HCT116 (cell line): Measurements from ENCODE around the gene INPP5F. TPM values are rescaled to one million over a fixed set of nuclear protein-coding genes. Genes with fewer than 3 reads are reported as not detected.

ENCODE experiments used
- ATAC-seq: fragments of 200-7000 bp; cut with Tn5 transposase; 2 replicates; pipeline ENCODE4 v1.9.1; 2020; ENCODE audit warnings: mild to moderate bottlenecking, moderate library complexity
- BruUV-seq: library from RNA; stranded (reverse); fragments of 400-500 nt; replicated peaks from 2 replicates; lab custom pipeline; 2021; lab: Mats Ljungman, UMichigan
- CTCF ChIA-PET: fragments of 300-600 bp; sonication (Branson Sonifier 250); formaldehyde crosslinking; loops from one replicate; lab custom pipeline; 2021; ENCODE audit warnings: antibody characterized with exemption; lab: Charles Lee
- POLR2A ChIA-PET: fragments of 300-600, 350-600 bp; sonication (Branson Sonifier 250); formaldehyde crosslinking; loops from one replicate; lab custom pipeline; 2021; ENCODE audit warnings: antibody characterized with exemption; lab: Charles Lee
- RAD21 ChIA-PET, 2 experiments: fragments of 300-600 bp; sonication (Branson Sonifier 250); formaldehyde crosslinking; loops; one replicate each; lab custom pipeline; 2023; ENCODE audit warnings: low total read pairs in 2 of 2; ENCODE audit not compliant: uncharacterized antibody in 2 of 2, unreplicated experiment in 2 of 2, low non-redundant PET in 1 of 2; lab: Charles Lee
- DNase-seq: peaks from one replicate; pipeline ENCODE4 v3.0.0-alpha.2; 2010; ENCODE audit warnings: low read depth, low spot score
- H2AFZ ChIP-seq: fragments of 200-600 bp; shearing (Covaris generic), sonication (generic); 2 replicates; pipeline ENCODE4 v1.6.1; 2017; ENCODE audit warnings: low read depth, mixed run types, mixed read lengths, antibody characterized with exemption, low read length; ENCODE audit not compliant: poor library complexity, severe bottlenecking
- H3K27ac ChIP-seq: 2 replicates; pipeline ENCODE4 v1.5.1; 2012; ENCODE audit warnings: low read depth, low read length
- H3K27me3 ChIP-seq: fragments of 200-600 bp; sonication (generic); 2 replicates; pipeline ENCODE4 v1.6.1; 2016; ENCODE audit warnings: mixed run types, low read length, mixed read lengths; ENCODE audit not compliant: insufficient read depth
- H3K36me3 ChIP-seq, 2 experiments: fragments of 200-500 bp in 1 of 2; fragments of 200-600 bp in 1 of 2; sonication (Bioruptor generic) in 1 of 2; sonication (generic) in 1 of 2; 2 replicates each; pipeline versions ENCODE4 v1.5.1 to v1.6.1; 2014 to 2016; ENCODE audit warnings: low read length in 2 of 2, inconsistent platforms in 1 of 2, mixed read lengths in 1 of 2, mixed run types in 1 of 2; ENCODE audit not compliant: insufficient read depth in 2 of 2, control insufficient read depth in 1 of 2
- H3K4me1 ChIP-seq, 2 experiments: fragments of 200-600 bp in 1 of 2; sonication (generic) in 1 of 2; 2 replicates each; pipeline versions ENCODE4 v1.5.1 to v1.6.1; 2012 to 2017; ENCODE audit warnings: low read length in 2 of 2, inconsistent platforms in 1 of 2, mild to moderate bottlenecking in 1 of 2, mixed read lengths in 1 of 2, mixed run types in 1 of 2, moderate library complexity in 1 of 2; ENCODE audit not compliant: insufficient read depth in 2 of 2, control insufficient read depth in 1 of 2
- H3K4me2 ChIP-seq: fragments of 200-600 bp; sonication (generic); 2 replicates; pipeline ENCODE4 v1.6.1; 2017; ENCODE audit warnings: mixed run types, low read length, mixed read lengths
- H3K4me3 ChIP-seq, 2 experiments: fragments of 200-600 bp in 1 of 2; sonication (generic) in 1 of 2; replicated peaks in 1 of 2; 2 replicates each; pipeline ENCODE4 v1.5.1; 2011 to 2016; ENCODE audit warnings: low read length in 2 of 2, control low read depth in 1 of 2, low read depth in 1 of 2, mild to moderate bottlenecking in 1 of 2, mixed read lengths in 1 of 2, mixed run types in 1 of 2
- H3K79me2 ChIP-seq: fragments of 200-600 bp; sonication (generic); 2 replicates; pipeline ENCODE4 v1.6.1; 2017; ENCODE audit warnings: mild to moderate bottlenecking, mixed run types, low read length, moderate library complexity, mixed read lengths; ENCODE audit not compliant: insufficient read depth
- H3K9ac ChIP-seq: fragments of 200-600 bp; sonication (generic); 2 replicates; pipeline ENCODE4 v1.6.1; 2016; ENCODE audit warnings: low read length, mixed read lengths
- H3K9me2 ChIP-seq: fragments of 200-600 bp; sonication (generic), shearing (Covaris generic); 2 replicates; pipeline ENCODE4 v1.6.1; 2017; ENCODE audit warnings: mixed run types, mild to moderate bottlenecking, moderate library complexity; ENCODE audit not compliant: insufficient read depth
- H3K9me3 ChIP-seq, 2 experiments: fragments of 200-500 bp in 1 of 2; fragments of 200-600 bp in 1 of 2; sonication (Bioruptor generic) in 1 of 2; sonication (generic) in 1 of 2; 2 replicates each; pipeline ENCODE4 v1.6.1; 2014 to 2017; ENCODE audit warnings: low read length in 2 of 2, mixed read lengths in 2 of 2, inconsistent platforms in 1 of 2, low read depth in 1 of 2, mild to moderate bottlenecking in 1 of 2, mixed run types in 1 of 2, moderate library complexity in 1 of 2; ENCODE audit not compliant: control insufficient read depth in 1 of 2, insufficient read depth in 1 of 2
- H4K20me1 ChIP-seq: fragments of 200-600 bp; sonication (generic), shearing (Covaris generic); 2 replicates; pipeline ENCODE4 v1.6.1; 2017; ENCODE audit warnings: mixed run types, mild to moderate bottlenecking, moderate library complexity; ENCODE audit not compliant: insufficient read depth
- CBX3 ChIP-seq: IDR thresholded peaks from 2 replicates; pipeline ENCODE4 v1.6.1; 2012; ENCODE audit warnings: low read depth
- CEBPB ChIP-seq: IDR thresholded peaks from 2 replicates; pipeline ENCODE4 v1.6.1; 2012; ENCODE audit warnings: low read depth
- EGR1 ChIP-seq: IDR thresholded peaks from 2 replicates; pipeline ENCODE4 v1.6.1; 2012; ENCODE audit warnings: low read depth
- ELF1 ChIP-seq: IDR thresholded peaks from 2 replicates; pipeline ENCODE4 v1.6.1; 2012; ENCODE audit warnings: low read depth, borderline replicate concordance
- FOSL1 ChIP-seq: IDR thresholded peaks from 2 replicates; pipeline ENCODE4 v1.6.1; 2012; ENCODE audit warnings: low read depth
- JUND ChIP-seq: IDR thresholded peaks from 2 replicates; pipeline ENCODE4 v1.6.1; 2012
- POLR2A ChIP-seq: IDR thresholded peaks from 2 replicates; pipeline ENCODE4 v1.7.0; 2011; ENCODE audit warnings: borderline replicate concordance; ENCODE audit not compliant: insufficient read depth, insufficient read length; ENCODE audit errors: extremely low read depth
- POLR2AphosphoS5 ChIP-seq: IDR thresholded peaks from 2 replicates; pipeline ENCODE4 v1.6.1; 2011; ENCODE audit warnings: mild to moderate bottlenecking, low read depth, low read length, moderate library complexity
- SP1 ChIP-seq: IDR thresholded peaks from 2 replicates; pipeline ENCODE4 v1.6.1; 2012; ENCODE audit warnings: low read depth
- SRF ChIP-seq: IDR thresholded peaks from 2 replicates; pipeline ENCODE4 v1.6.1; 2012; ENCODE audit warnings: low read depth
- ZFX ChIP-seq: fragments of 450-650 bp; IDR thresholded peaks from 2 replicates; pipeline ENCODE4 v1.6.1; 2017
- intact Hi-C: fragments of 100-400 bp; cut with micrococcal nuclease; formaldehyde crosslinking; loops from 2 replicates; pipeline ENCODE4 v1.10.0; 2022
- total RNA-seq: library from RNA; stranded (reverse); gene quantifications from one replicate; pipeline ENCODE4 v1.2.1, GENCODE V29; 2021; ENCODE audit not compliant: unreplicated experiment
- TF ChIP-seq, protein P1 (sequence below): IDR thresholded peaks from 2 replicates; pipeline ENCODE4 v1.6.1; 2012; ENCODE audit warnings: low read depth
- TF ChIP-seq, protein P2 (sequence below), 3 experiments: fragments of 200-600 bp in 1 of 3; sonication (generic) in 1 of 3; IDR thresholded peaks in 2 of 3; conservative IDR thresholded peaks in 1 of 3; 2 replicates each; pipeline ENCODE4 v1.5.1; 2012 to 2017; ENCODE audit warnings: low read depth in 2 of 3, low read length in 2 of 3, antibody characterized with exemption in 1 of 3, borderline replicate concordance in 1 of 3, control low read depth in 1 of 3, mild to moderate bottlenecking in 1 of 3, mixed read lengths in 1 of 3, mixed run types in 1 of 3, moderate library complexity in 1 of 3; ENCODE audit not compliant: insufficient read depth in 1 of 3
- TF ChIP-seq, protein P3 (sequence below): IDR thresholded peaks from 2 replicates; pipeline ENCODE4 v1.6.1; 2012
- TF ChIP-seq, protein P4 (sequence below): IDR thresholded peaks from 2 replicates; pipeline ENCODE4 v1.6.1; 2011; ENCODE audit warnings: mild to moderate bottlenecking, low read length, moderate library complexity; ENCODE audit not compliant: insufficient replicate concordance; ENCODE audit errors: extremely low read depth
- TF ChIP-seq, protein P5 (sequence below): IDR thresholded peaks from 2 replicates; pipeline ENCODE4 v1.6.1; 2012

Gene INPP5F
- total RNA-seq, 1 experiment from 2014 or later: 21.6 TPM

- TF ChIP-seq, protein P1, sequence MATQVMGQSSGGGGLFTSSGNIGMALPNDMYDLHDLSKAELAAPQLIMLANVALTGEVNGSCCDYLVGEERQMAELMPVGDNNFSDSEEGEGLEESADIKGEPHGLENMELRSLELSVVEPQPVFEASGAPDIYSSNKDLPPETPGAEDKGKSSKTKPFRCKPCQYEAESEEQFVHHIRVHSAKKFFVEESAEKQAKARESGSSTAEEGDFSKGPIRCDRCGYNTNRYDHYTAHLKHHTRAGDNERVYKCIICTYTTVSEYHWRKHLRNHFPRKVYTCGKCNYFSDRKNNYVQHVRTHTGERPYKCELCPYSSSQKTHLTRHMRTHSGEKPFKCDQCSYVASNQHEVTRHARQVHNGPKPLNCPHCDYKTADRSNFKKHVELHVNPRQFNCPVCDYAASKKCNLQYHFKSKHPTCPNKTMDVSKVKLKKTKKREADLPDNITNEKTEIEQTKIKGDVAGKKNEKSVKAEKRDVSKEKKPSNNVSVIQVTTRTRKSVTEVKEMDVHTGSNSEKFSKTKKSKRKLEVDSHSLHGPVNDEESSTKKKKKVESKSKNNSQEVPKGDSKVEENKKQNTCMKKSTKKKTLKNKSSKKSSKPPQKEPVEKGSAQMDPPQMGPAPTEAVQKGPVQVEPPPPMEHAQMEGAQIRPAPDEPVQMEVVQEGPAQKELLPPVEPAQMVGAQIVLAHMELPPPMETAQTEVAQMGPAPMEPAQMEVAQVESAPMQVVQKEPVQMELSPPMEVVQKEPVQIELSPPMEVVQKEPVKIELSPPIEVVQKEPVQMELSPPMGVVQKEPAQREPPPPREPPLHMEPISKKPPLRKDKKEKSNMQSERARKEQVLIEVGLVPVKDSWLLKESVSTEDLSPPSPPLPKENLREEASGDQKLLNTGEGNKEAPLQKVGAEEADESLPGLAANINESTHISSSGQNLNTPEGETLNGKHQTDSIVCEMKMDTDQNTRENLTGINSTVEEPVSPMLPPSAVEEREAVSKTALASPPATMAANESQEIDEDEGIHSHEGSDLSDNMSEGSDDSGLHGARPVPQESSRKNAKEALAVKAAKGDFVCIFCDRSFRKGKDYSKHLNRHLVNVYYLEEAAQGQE: no peak
- TF ChIP-seq FOSL1 (no peak), SP1 (no peak), EGR1 (no peak)
- TF ChIP-seq, protein P2, sequence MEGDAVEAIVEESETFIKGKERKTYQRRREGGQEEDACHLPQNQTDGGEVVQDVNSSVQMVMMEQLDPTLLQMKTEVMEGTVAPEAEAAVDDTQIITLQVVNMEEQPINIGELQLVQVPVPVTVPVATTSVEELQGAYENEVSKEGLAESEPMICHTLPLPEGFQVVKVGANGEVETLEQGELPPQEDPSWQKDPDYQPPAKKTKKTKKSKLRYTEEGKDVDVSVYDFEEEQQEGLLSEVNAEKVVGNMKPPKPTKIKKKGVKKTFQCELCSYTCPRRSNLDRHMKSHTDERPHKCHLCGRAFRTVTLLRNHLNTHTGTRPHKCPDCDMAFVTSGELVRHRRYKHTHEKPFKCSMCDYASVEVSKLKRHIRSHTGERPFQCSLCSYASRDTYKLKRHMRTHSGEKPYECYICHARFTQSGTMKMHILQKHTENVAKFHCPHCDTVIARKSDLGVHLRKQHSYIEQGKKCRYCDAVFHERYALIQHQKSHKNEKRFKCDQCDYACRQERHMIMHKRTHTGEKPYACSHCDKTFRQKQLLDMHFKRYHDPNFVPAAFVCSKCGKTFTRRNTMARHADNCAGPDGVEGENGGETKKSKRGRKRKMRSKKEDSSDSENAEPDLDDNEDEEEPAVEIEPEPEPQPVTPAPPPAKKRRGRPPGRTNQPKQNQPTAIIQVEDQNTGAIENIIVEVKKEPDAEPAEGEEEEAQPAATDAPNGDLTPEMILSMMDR (IDR thresholded peaks at IDR 0.05 in 2 of 3, conservative IDR thresholded peaks at IDR 0.05 in 1 of 3; ENCODE audit: borderline replicate concordance in 1 of 3, insufficient read depth in 1 of 3, low read depth in 2 of 3, low read length in 2 of 3): no peak
- TF ChIP-seq, protein P3, sequence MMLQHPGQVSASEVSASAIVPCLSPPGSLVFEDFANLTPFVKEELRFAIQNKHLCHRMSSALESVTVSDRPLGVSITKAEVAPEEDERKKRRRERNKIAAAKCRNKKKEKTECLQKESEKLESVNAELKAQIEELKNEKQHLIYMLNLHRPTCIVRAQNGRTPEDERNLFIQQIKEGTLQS: no peak
- TF ChIP-seq, all 23 proteins: peak for 0
Observed at GRCh38 chr10:119811122-119811521, 85.3 kb downstream of the INPP5F start (continued).

- Histone ChIP-seq H3K9me3 (no peaks in the 10 kb centered on the region), H3K27me3 (no peaks in the 10 kb centered on the region), H3K4me2 (no peak overlapping the region), H3K36me3 (no peaks in the 10 kb centered on the region; a peak in 1 of 4 replicates), H3K9me2 (no peaks in the 10 kb centered on the region), H3K4me3 (no peak overlapping the region), H3K9ac (no peak overlapping the region), H3K79me2 (no peaks in the 10 kb centered on the region), H3K27ac (no peak overlapping the region), H4K20me1 (no peaks in the 10 kb centered on the region), H3K4me1 (no peaks in the 10 kb centered on the region), H2AFZ (no peak overlapping the region)
- ATAC-seq: no peak
- no TSS peak for BruUV-seq
- ChIA-PET CTCF (no interaction called here), RAD21 (no interaction called here), POLR2A (no interaction called here)
- intact Hi-C loops: no loop called here
- no peak for DNase-seq
- TF ChIP-seq ELF1 (no peak), CEBPB (no peak), POLR2A (no peak), JUND (no peak), ZFX (no peak), SP1 (no peak), POLR2AphosphoS5 (no peak), CBX3 (no peak), SRF (no peak)
- TF ChIP-seq, protein P3: no peak
- TF ChIP-seq, protein P4, sequence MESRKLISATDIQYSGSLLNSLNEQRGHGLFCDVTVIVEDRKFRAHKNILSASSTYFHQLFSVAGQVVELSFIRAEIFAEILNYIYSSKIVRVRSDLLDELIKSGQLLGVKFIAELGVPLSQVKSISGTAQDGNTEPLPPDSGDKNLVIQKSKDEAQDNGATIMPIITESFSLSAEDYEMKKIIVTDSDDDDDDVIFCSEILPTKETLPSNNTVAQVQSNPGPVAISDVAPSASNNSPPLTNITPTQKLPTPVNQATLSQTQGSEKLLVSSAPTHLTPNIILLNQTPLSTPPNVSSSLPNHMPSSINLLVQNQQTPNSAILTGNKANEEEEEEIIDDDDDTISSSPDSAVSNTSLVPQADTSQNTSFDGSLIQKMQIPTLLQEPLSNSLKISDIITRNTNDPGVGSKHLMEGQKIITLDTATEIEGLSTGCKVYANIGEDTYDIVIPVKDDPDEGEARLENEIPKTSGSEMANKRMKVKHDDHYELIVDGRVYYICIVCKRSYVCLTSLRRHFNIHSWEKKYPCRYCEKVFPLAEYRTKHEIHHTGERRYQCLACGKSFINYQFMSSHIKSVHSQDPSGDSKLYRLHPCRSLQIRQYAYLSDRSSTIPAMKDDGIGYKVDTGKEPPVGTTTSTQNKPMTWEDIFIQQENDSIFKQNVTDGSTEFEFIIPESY: no peak
- TF ChIP-seq, protein P5, sequence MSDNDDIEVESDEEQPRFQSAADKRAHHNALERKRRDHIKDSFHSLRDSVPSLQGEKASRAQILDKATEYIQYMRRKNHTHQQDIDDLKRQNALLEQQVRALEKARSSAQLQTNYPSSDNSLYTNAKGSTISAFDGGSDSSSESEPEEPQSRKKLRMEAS: no peak
Observed at GRCh38 chr10:119812684-119813083, 86.8 kb downstream of the INPP5F start.
